ENCODE results near the gene KIF26A.

Gene KIF26A

GRCh38 chr14:104105071-104105821, 33.1 kb upstream of the KIF26A start:
- ChIA-PET POLR2A (no interaction called here), CTCF (no interaction called here)
- no peak for TF ChIP-seq LEF1 (IDR thresholded peaks at IDR 0.05; ENCODE audit: borderline replicate concordance)
- TF ChIP-seq SP1 (IDR thresholded peaks at IDR 0.05): no peak
- TF ChIP-seq FOXM1 (IDR thresholded peaks at IDR 0.05; ENCODE audit: borderline replicate concordance): no peak
- TF ChIP-seq TARDBP (IDR thresholded peaks at IDR 0.05): no peak
- no peak for TF ChIP-seq L3MBTL2 (conservative IDR thresholded peaks at IDR 0.05)
- no peak for TF ChIP-seq ARNT (IDR thresholded peaks at IDR 0.05)
- no peak for TF ChIP-seq FOXK2 (IDR thresholded peaks at IDR 0.05)
- TF ChIP-seq FOXA1 (IDR thresholded peaks at IDR 0.05): no peak
- TF ChIP-seq ELF4 (IDR thresholded peaks at IDR 0.05): no peak
- no peak for TF ChIP-seq ZNF384 (IDR thresholded peaks at IDR 0.05)
- no peak for TF ChIP-seq SUZ12 (IDR thresholded peaks at IDR 0.05)
- no peak for DNase-seq (ENCODE audit: extremely low spot score)

- ChIA-PET POLR2A (no interaction called here), CTCF (no interaction called here)
- no peak for DNase-seq (ENCODE audit: extremely low spot score)
- no peak for TF ChIP-seq L3MBTL2 (conservative IDR thresholded peaks at IDR 0.05)
- TF ChIP-seq PKNOX1 (IDR thresholded peaks at IDR 0.05): no peak
- no peak for TF ChIP-seq TARDBP (IDR thresholded peaks at IDR 0.05)
- no peak for TF ChIP-seq SUZ12 (IDR thresholded peaks at IDR 0.05)
- no peak for TF ChIP-seq CTBP1 (IDR thresholded peaks at IDR 0.05; ENCODE audit: borderline replicate concordance)
- TF ChIP-seq HDGF (IDR thresholded peaks at IDR 0.05; ENCODE audit: borderline replicate concordance): no peak
- TF ChIP-seq LEF1 (IDR thresholded peaks at IDR 0.05; ENCODE audit: borderline replicate concordance): no peak
- TF ChIP-seq ARNT (IDR thresholded peaks at IDR 0.05): no peak
- no peak for TF ChIP-seq BHLHE40 (IDR thresholded peaks at IDR 0.05; ENCODE audit: borderline replicate concordance)
- TF ChIP-seq FOXA1 (IDR thresholded peaks at IDR 0.05): no peak
- no peak for TF ChIP-seq ELF4 (IDR thresholded peaks at IDR 0.05)
- TF ChIP-seq NFRKB (IDR thresholded peaks at IDR 0.05): no peak
- TF ChIP-seq FOXM1 (IDR thresholded peaks at IDR 0.05; ENCODE audit: borderline replicate concordance): no peak
Measured at GRCh38 chr14:104105822-104106470, 32.4 kb upstream of the KIF26A start.

GRCh38 chr14:104106471-104106991, 31.9 kb upstream of the KIF26A start:
- CTCF ChIA-PET: no interaction called here
- DNase-seq (ENCODE audit: extremely low spot score): no peak
- POLR2A ChIA-PET: no interaction called here
- TF ChIP-seq TARDBP (IDR thresholded peaks at IDR 0.05): no peak
- no peak for TF ChIP-seq L3MBTL2 (conservative IDR thresholded peaks at IDR 0.05)
- TF ChIP-seq SUZ12 (IDR thresholded peaks at IDR 0.05): no peak
- no peak for TF ChIP-seq BHLHE40 (IDR thresholded peaks at IDR 0.05; ENCODE audit: borderline replicate concordance)
- no peak for TF ChIP-seq SP1 (IDR thresholded peaks at IDR 0.05)
- TF ChIP-seq LEF1 (IDR thresholded peaks at IDR 0.05; ENCODE audit: borderline replicate concordance): no peak
- no peak for TF ChIP-seq FOXA1 (IDR thresholded peaks at IDR 0.05)
- TF ChIP-seq FOXM1 (IDR thresholded peaks at IDR 0.05; ENCODE audit: borderline replicate concordance): no peak
- TF ChIP-seq PKNOX1 (IDR thresholded peaks at IDR 0.05): no peak
- TF ChIP-seq CTBP1 (IDR thresholded peaks at IDR 0.05; ENCODE audit: borderline replicate concordance): no peak
- no peak for TF ChIP-seq NFRKB (IDR thresholded peaks at IDR 0.05)
- TF ChIP-seq ZNF384 (IDR thresholded peaks at IDR 0.05): no peak
- TF ChIP-seq ELF4 (IDR thresholded peaks at IDR 0.05): no peak
- TF ChIP-seq ARNT (IDR thresholded peaks at IDR 0.05): no peak
- no peak for TF ChIP-seq FOXK2 (IDR thresholded peaks at IDR 0.05)
- TF ChIP-seq HDGF (IDR thresholded peaks at IDR 0.05; ENCODE audit: borderline replicate concordance): no peak

GRCh38 chr14:104107101-104107581, 31.2 kb upstream of the KIF26A start:
- CTCF ChIA-PET: no interaction called here

More at GRCh38 chr14:104107101-104107581, 31.2 kb upstream of the KIF26A start:
- no peak for DNase-seq (ENCODE audit: extremely low spot score)
- no peak for TF ChIP-seq SP1 (IDR thresholded peaks at IDR 0.05)
- no peak for TF ChIP-seq PKNOX1 (IDR thresholded peaks at IDR 0.05)
- no peak for TF ChIP-seq ZNF384 (IDR thresholded peaks at IDR 0.05)
- TF ChIP-seq FOXM1 (IDR thresholded peaks at IDR 0.05; ENCODE audit: borderline replicate concordance): no peak
- TF ChIP-seq TARDBP (IDR thresholded peaks at IDR 0.05): no peak
- TF ChIP-seq NFRKB (IDR thresholded peaks at IDR 0.05): no peak
- no peak for TF ChIP-seq ELF4 (IDR thresholded peaks at IDR 0.05)
- TF ChIP-seq BHLHE40 (IDR thresholded peaks at IDR 0.05; ENCODE audit: borderline replicate concordance): no peak
- no peak for TF ChIP-seq FOXK2 (IDR thresholded peaks at IDR 0.05)
- no peak for TF ChIP-seq SUZ12 (IDR thresholded peaks at IDR 0.05)
- no peak for TF ChIP-seq L3MBTL2 (conservative IDR thresholded peaks at IDR 0.05)
- POLR2A ChIA-PET: no interaction called here

Data from HEK293T (cell line).